AG09309 (cell line): ENCODE results near the gene SLIT3.

Source experiments
- DNase-seq: peaks from one replicate; pipeline ENCODE4 v3.0.0-alpha.2; 2010; ENCODE audit warnings: low read depth
- H3K4me3 ChIP-seq: 2 replicates; pipeline ENCODE4 v1.5.1; 2011; ENCODE audit warnings: mild to moderate bottlenecking, low read depth, low read length, moderate library complexity; ENCODE audit not compliant: control insufficient read depth
- TF ChIP-seq, protein P1 (sequence below): IDR thresholded peaks from 2 replicates; pipeline ENCODE4 v1.5.1; 2011; ENCODE audit warnings: mild to moderate bottlenecking, low read depth, low read length, inconsistent platforms; ENCODE audit not compliant: insufficient read depth, control insufficient read depth; ENCODE audit errors: missing control alignments

The SLIT3 gene

DNA sequence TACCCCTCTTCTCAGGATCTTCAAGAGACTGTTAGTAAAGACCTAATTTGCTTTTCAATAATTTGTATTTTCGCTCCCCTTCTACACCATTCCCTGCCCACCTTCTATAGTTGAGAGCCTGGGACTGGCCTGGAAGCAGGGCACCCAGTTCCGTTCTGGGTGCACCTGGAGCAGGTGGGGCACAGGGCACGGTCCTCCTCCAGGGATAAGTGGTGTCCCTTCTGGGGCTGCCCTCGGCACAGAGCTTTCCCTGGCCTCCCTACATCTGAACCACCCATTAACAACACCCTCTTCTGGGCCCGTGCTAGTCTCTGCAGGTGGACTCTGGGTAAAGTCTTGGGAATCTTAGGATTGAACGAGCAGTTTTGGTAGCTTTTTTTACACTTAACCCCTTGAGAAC lies 628.9 kb downstream of the SLIT3 start:
- H3K4me3 ChIP-seq = no peak overlapping the region
- DNase-seq = no peak
- TF ChIP-seq, protein P1, sequence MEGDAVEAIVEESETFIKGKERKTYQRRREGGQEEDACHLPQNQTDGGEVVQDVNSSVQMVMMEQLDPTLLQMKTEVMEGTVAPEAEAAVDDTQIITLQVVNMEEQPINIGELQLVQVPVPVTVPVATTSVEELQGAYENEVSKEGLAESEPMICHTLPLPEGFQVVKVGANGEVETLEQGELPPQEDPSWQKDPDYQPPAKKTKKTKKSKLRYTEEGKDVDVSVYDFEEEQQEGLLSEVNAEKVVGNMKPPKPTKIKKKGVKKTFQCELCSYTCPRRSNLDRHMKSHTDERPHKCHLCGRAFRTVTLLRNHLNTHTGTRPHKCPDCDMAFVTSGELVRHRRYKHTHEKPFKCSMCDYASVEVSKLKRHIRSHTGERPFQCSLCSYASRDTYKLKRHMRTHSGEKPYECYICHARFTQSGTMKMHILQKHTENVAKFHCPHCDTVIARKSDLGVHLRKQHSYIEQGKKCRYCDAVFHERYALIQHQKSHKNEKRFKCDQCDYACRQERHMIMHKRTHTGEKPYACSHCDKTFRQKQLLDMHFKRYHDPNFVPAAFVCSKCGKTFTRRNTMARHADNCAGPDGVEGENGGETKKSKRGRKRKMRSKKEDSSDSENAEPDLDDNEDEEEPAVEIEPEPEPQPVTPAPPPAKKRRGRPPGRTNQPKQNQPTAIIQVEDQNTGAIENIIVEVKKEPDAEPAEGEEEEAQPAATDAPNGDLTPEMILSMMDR = no peak

GRCh38 chr5:168670881-168671575 lies 629.9 kb downstream of the SLIT3 start:
- TF ChIP-seq, protein P1 = no peak
- no peak overlapping the region for H3K4me3 ChIP-seq
- no peak for DNase-seq

GRCh38 chr5:168669668-168670378 lies 631.1 kb downstream of the SLIT3 start:
- TF ChIP-seq, protein P1 = no peak
- no peak overlapping the region for H3K4me3 ChIP-seq
- DNase-seq = no peak

- no peak overlapping the region for H3K4me3 ChIP-seq
- DNase-seq = no peak
- TF ChIP-seq, protein P1 = no peak
These were observed 631.8 kb downstream of the SLIT3 start for GRCh38 chr5:168669156-168669555.

- DNase-seq = no peak
- H3K4me3 ChIP-seq = no peak overlapping the region
- TF ChIP-seq, protein P1 = no peak
These were observed 632.9 kb downstream of the SLIT3 start for GRCh38 chr5:168668078-168668477.

- no peak overlapping the region for H3K4me3 ChIP-seq
- TF ChIP-seq, protein P1 = no peak
- DNase-seq = no peak
These were observed 633.6 kb downstream of the SLIT3 start for GRCh38 chr5:168667301-168667840.
